Suppressor macrophage treated with lipopolysaccharide for 4 hours (primary cell): ENCODE results near the gene DVL1.

Source experiments
- DNase-seq: peaks from one replicate; pipeline ENCODE4 v3.0.0-alpha.2; 2020

The DVL1 gene

DNA sequence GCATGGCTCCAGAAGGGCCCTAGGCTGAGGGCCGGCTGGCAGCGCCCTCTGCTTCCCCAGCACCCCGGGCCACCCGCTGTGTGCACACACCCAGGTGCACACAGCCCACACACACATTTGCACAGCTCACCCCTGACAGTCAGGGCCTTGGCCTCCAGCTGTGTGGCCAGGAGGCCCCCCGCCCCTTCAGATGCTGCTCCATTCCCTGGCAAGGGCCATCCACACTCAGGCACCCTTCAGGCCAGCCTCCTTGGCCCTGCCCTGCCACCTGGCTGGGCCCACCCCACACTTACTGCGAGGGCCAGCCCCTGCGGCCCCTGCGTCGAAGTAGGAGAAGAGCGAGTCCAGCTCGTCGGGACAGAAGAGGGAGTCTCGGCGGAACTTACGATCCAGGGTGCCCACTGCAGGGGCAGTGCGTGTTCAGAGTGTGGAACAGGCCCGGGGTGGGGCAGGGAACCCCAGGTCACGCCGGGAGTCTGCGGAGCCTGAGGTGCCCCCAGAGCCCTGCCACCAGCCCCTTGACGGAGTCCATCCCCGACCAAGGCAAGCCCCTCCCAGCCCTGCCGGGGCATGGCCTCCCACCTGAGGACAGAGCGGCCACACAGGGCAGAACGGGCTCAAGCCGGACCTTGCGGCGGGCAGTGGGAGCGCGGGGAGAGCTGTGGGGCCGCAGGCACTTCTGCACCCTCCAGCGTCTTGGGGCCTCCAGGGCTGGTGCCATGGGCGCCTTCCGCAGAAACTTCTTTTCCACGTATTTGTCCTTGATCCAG is 53.9 kb downstream of the DVL1 start:
- no peak for DNase-seq

DNA sequence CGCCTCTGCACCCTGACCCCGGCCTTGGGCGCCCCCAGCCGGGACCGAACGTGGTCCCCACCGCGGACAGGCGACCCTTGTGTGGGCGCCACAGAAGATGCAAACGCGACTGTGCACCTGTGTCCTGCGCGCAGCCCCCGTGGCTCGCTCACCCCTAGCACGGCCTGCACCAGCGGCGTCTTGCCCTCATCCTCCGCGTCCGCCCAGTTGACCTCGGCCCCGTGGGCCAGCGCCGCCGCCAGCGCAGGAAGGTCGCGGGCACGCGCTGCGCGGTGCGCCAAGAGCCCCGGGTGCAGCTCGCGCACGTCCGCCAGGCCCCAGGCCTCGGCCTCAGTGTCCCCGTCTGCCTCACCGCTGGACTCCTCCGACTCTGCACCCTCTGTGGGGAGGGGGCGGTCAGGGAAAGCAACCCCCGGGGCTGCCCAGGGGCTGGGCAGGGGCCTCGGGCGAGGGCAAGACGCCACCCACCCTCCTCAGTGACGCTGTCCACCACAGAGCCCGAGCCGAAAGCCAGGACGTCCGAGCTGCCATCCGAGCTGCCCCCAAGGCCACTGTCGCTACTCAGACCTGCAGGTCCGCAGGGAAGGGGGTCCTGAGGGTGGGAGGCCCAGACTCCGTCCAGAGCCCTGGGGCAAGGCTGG is 54.8 kb downstream of the DVL1 start:
- DNase-seq = no peak

DNA sequence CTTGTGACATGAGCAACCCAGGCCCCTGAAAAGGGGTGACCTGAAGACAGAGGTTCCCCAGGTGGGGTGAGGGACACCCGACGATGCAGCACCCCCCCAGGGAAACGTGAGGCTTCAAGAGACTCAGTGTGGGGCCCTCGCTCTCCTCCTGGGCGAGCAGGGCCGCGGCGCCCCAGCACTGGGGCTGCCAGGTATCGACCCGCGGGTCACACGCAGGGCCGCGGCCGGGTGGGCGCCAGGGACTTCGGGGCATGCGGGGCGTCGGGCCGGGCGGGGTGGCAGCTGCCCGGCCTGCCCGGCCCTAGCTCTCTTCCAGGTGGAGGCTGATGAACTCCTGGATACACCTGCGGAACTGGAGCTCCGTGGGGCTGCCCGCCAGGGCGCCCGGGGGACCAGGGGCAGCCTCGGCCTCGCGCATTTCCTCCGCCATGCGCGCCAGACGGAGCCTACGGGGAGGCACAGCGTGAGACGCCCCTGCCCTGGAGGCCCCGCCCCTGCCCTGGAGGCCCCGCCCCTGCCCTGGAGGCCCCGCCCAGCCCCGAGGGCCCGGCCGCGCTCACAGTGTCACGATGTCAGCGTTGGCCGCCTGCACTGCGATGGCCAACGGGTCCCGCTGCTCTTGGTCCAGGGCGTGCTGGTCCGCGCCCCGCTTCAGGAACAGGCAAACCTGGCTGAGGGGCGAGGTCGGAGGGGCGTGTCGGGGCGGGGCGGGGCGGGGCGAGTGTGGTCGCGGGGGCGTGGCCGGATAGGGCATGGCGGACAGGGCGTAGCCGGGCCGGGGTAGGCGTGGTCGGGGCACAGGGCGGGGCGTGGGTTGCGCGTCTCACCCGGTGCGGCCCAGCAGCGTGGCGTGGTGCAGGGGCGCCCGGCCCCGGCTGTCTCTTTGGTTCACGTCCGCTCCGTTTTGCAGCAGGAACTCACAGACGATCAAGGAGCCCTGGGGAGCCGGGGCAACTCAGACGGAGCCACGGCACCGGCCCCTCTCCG is 55.7 kb downstream of the DVL1 start:
- DNase-seq = no peak

DNA sequence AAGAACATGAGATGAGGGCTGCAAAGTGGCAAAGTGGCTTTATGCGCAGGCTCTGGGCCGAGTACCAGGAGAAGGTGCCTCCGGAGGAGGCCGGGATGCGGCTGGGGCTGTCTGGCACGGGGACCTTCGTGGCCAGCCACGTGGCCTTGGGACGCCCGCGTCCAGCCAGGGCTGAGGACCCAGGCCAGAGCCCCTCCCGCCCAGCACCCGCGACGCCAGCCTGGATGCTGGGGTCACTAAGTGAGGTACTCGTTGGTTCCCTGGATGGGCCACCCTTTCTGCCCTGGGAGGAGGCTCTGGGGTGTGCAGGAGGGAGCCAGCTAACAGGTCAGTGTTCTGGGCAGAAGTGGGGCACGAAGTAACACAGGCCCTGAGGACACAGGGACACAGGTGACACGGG is 56.4 kb downstream of the DVL1 start:
- no peak for DNase-seq

DNA sequence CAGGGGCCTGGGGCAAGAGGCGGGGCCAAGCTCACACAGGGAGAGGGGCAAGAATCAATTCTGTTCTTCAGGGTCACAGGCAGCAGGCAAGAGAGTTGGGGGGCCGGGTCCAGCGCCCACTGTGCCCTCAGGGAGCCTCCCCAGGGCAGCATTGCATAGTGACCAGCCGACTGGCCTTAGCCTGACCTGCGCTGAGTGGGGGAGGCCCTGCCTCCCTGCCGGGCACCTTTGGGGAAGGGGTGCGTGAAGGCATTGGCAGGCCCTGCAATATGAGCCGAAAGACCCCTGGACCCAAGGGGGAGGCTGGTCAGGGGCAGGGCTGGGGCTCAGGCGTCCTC is 56.8 kb downstream of the DVL1 start:
- DNase-seq = no peak

DNA sequence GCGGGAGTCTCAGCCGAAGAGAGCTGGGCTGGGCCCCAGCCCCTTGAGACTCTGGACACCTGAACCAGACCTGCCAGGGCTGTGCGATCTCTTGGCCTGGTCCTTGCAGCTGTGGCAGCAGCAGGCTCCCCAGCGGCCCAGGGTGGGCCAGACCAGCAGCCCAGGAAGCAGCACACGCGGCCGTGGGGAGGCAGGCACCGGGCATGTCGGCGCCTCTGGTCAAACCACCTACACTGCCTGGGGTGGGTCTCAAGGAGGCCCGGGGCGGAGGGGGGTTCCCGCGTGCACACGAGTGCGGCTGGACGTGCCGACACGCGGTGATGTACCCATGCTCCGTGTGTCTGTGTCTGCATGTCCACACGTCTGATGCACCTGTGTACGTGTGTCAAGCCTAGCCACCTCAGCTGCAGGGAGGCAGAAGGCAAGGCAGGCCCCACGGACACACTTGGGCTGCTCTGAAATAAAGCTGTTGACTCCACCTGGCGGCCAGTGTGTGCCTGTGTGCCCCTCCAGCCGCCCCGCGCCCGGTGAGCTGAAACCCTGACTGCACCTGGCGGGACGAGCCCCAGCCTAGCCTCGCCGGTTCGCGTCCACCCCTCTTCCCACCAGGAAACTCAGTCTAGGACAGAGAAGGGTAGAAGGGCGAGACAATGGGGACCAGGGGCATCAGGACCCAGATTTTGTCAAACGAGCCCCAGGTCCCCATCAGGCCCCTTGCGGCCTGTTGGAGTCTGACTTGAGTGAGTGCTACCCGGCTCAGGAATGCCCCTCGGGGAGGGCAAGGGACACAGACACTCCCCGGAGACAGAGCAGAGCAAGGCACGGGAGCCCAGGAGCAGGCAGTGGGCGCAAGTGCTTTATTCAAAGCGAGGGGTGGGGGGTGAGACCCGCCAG is 57.4 kb downstream of the DVL1 start:
- DNase-seq = peak; percentile 37

DNA sequence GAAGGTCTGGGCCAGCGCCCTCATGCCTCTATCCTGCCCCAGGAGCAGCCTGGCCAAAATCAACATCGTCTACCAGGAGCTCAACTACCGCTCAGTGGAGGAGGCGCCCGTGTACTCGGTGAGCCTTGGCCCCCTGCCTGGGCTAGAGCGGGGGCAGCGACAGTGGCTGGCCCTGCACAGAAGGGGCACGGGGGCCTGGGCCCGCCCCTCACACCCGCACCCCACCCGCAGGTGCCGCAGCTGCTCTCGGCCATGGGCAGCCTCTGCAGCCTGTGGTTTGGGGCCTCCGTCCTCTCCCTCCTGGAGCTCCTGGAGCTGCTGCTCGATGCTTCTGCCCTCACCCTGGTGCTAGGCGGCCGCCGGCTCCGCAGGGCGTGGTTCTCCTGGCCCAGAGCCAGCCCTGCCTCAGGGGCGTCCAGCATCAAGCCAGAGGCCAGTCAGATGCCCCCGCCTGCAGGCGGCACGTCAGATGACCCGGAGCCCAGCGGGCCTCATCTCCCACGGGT is 58.1 kb downstream of the DVL1 start:
- no peak for DNase-seq

DNA sequence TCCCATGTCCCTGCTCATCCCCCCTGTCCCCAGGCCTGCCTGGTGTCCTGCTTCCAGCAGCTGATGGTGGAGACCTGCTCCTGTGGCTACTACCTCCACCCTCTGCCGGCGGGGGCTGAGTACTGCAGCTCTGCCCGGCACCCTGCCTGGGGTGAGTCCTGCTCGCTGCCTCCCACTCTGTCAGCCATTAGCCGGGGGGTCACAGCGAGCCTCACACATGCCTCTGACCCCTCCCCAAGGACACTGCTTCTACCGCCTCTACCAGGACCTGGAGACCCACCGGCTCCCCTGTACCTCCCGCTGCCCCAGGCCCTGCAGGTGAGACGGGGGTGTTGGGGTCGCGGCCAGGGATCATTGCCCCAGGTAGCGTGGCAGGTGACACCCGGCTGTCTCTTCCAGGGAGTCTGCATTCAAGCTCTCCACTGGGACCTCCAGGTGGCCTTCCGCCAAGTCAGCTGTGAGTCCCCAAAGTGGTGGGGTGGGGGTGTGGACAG is 58.9 kb downstream of the DVL1 start:
- DNase-seq = peak; percentile 73

DNA sequence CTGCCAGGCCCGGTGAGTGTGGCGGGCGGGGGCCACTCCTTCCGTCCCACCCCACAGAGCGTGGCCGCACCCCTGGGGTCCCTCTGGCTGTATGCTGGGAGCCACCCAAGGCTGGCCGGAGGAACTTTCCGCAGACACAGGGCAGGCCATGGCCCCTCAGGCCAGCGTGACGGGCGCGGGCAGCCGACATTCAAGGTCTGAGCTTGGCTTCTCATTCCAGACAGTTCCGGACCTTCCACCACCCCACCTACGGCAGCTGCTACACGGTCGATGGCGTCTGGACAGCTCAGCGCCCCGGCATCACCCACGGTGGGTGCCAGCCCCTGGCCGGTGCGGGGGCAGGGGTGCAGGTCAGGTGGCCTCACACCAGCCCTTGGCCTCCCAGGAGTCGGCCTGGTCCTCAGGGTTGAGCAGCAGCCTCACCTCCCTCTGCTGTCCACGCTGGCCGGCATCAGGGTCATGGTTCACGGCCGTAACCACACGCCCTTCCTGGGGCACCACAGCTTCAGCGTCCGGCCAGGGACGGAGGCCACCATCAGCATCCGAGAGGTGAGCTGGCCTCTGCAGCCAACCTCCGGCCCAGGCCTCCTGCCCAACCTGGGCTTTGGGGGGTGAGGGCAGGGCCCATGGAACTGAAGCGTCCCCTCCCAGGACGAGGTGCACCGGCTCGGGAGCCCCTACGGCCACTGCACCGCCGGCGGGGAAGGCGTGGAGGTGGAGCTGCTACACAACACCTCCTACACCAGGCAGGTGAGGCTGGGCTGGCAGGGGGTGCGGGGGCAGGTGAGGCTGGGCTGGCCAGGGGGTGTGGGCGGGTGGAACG is 61.7 kb downstream of the DVL1 start:
- DNase-seq = no peak

DNA sequence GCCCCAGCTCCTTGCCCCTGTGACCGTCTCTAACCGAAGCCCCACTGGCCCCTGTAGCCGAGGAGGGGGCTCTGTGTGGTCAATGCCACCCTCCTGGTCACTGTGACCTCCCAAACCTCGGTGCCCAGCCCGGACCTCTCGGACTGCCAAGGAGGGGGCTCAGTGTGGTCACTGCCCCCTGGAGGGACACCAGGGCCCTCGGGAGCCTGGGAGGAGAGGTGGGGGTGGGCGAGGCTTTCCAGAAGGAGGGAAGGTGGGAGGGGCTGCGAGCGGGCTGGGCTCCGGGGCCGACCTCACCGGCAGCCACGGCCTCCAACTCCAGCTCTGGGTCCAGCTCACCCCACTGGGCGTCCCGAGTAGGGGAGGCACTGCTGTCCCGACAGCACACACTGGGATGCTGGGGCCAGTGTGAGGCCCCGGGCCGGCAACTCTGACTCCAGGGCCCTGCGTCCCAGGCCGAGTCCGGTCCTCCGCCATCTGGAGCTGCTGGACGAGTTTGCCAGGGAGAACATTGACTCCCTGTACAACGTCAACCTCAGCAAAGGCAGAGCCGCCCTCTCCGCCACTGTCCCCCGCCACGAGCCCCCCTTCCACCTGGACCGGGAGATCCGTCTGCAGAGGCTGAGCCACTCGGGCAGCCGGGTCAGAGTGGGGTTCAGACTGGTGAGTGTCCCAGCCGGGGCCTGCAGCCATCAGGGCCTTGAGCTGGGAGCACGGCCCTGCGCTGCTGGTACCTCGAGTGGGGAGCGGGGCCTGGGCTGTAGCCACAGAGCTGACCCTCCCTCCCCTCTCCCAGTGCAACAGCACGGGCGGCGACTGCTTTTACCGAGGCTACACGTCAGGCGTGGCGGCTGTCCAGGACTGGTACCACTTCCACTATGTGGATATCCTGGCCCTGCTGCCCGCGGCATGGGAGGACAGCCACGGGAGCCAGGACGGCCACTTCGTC is 62.6 kb downstream of the DVL1 start:
- DNase-seq = no peak

DNA sequence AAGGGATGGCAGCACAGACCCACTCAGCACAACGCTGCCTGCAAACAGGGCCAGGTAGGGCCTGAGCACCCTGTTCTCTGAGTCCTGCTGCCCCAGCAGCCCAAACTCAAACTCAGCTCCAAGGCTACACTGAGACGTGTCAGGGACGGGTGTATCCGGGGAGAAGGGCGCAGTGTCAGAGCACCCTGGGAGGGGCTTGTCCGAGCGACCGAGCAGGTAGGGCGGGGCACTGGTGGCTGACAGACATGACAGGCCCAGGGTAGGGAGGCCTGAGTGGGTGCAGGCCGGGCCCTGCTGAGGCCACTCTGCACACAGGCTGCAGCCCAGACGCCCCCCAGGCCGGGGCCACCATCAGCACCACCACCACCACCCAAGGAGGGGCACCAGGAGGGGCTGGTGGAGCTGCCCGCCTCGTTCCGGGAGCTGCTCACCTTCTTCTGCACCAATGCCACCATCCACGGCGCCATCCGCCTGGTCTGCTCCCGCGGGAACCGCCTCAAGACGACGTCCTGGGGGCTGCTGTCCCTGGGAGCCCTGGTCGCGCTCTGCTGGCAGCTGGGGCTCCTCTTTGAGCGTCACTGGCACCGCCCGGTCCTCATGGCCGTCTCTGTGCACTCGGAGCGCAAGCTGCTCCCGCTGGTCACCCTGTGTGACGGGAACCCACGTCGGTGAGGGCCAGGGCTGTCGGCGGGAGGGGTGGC is 63.5 kb downstream of the DVL1 start:
- DNase-seq = no peak
